OCI-LY7 (cell line): Measurements from ENCODE around the gene PRKN.

Source experiments
- EZH2phosphoT487 ChIP-seq: fragments of 200-600 bp; sonication (generic); IDR thresholded peaks from 2 replicates; pipeline ENCODE4 v1.6.1; 2018; ENCODE audit warnings: low read depth, borderline replicate concordance, mild to moderate bottlenecking, mixed run types, antibody characterized with exemption, low read length, moderate library complexity, mixed read lengths
- TF ChIP-seq, protein P1 (sequence below): fragments of 200-600 bp; sonication (generic); conservative IDR thresholded peaks from 2 replicates; pipeline ENCODE4 v1.5.1; 2014; ENCODE audit warnings: mild to moderate bottlenecking, antibody characterized with exemption, low read length, moderate library complexity, mixed read lengths

DNA sequence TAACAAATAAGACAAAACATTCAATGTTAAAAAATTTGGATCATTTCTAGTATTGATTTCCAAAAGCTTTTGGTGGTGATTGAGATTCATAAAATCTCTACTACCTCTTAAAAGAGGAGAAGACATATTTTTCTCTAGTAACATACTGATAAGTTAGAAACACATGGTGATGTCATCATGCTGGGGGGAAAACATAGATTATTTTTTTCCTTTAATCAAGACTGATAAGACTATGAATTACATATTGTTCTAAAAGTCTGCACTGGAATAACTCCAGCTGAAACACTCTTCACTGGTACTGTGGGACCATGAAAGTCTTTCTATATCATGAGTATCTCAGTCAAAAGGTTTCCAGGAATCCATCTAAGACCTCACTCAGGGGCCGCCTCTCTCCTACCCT, 515.8 kb downstream of the PRKN start:
- TF ChIP-seq, protein P1, sequence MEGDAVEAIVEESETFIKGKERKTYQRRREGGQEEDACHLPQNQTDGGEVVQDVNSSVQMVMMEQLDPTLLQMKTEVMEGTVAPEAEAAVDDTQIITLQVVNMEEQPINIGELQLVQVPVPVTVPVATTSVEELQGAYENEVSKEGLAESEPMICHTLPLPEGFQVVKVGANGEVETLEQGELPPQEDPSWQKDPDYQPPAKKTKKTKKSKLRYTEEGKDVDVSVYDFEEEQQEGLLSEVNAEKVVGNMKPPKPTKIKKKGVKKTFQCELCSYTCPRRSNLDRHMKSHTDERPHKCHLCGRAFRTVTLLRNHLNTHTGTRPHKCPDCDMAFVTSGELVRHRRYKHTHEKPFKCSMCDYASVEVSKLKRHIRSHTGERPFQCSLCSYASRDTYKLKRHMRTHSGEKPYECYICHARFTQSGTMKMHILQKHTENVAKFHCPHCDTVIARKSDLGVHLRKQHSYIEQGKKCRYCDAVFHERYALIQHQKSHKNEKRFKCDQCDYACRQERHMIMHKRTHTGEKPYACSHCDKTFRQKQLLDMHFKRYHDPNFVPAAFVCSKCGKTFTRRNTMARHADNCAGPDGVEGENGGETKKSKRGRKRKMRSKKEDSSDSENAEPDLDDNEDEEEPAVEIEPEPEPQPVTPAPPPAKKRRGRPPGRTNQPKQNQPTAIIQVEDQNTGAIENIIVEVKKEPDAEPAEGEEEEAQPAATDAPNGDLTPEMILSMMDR = no peak
- TF ChIP-seq EZH2phosphoT487 = no peak
